ENCODE data around the gene ANKFN1.

Gene ANKFN1

DNA sequence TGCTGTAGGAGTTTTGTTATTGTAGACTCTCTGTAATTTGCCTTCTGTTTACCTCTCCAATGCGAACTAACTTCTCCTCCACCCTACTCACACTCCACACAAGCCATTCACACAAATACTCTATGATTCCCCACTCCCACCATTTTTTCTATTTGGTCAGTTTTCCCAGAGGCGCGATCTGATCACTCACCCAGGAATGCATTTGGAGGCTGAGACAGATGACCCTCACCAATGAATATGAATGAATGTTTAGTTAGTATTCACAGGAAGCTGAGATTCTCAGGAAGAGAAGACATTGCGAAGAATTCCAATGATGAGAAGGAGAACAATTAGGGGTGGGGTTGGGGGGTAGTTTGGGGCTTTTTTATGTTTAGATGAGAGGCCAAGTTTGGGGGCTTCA, 10.5 kb upstream of the ANKFN1 start:
- no peak for DNase-seq (ENCODE audit: low read depth)

DNA sequence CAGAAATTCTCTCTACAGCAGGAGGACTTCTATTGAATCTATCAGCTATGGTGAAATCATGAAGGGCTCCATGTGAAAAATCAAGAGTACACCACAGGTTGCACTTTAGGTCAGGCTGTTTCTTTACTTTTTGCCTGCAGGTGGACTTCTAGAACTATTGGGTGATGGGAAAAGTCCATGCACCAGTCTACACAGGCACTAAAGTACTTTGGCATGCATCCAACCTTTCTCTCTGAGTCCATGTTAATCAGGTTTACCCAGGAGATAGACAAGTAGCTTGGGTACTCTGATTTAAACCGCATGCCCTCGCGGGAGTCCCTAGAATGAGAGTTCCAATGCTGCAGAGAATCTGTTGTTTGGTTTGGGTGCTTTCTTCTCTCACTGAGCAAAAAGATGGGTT, 9.1 kb upstream of the ANKFN1 start:
- DNase-seq (ENCODE audit: low read depth), result no peak

DNA sequence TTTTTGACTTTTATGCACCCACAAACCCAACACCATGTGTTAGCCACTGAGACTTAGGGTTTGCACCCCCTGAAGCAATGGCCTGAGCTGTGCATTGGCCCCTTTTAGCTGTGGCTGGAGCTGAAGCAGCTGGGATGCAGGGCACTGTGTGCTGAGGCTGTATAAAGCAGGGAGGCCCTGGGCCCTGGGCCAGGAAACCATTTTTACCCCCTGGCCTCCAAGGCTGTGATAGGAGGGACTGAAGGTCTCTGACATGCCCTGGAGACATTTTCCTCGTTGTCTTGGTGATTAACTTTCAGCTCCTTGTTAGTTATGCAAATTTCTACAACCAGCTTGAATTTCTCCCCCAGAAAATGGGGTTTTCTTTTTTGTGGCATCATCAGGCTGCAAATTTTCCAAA, 6.7 kb upstream of the ANKFN1 start:
- DNase-seq (ENCODE audit: low read depth), result no peak

DNA sequence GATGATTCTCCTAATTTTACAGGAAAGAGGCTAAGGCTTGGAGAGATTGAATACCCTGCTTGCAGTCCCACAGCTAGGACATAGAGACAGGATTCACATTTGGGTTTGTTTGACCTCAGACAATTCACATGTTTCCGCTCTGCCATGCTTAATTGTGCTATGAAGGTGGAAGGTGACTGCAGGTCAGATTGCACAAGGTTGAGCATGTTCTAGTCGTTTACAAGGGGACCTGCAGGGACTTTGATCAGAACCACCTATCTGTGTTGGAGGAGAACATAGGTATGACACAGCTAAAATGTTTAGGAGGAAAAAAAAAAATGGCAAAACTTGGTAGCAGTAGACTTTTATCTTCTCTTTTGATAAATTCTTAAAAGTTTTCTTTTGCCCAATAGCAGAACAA, 4.9 kb upstream of the ANKFN1 start:
- DNase-seq (ENCODE audit: low read depth), result no peak

DNA sequence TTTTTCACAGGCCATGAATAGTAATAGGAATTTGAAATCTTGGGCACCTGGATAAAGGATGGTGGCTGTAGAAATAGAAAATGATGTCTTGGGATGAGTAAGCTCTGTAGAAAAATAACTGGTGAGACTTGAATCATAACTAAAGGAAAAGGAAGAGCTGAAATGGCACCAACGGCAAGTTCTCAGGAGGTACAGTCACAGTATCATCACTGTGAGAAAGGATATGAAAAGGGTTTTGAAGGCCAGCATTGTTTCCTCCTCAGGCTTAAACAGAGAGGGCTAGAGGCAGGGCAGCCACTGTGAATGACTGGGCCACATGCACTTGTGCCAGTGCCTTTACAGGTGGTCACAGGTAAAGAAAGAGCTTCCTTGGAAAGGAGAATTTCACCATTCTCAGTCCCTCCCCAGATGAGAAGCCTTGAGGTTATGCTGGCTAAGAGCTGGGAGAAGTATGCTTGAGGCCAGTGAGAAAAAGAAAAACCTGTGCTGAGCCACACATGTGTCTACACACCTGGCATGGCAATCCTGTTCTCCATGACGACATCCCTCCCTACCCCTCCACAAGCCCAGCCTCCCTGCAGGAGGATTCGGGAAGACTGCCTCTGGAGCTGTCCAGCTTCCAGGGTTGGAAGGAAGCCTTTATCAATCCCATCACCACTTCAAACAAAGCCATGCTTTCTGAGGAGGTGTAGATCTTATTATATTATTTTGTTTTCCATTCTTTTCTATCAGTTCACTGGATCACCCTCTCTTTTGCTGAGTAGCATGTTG, 3.8 kb upstream of the ANKFN1 start:
- DNase-seq (ENCODE audit: low read depth), result no peak

DNA sequence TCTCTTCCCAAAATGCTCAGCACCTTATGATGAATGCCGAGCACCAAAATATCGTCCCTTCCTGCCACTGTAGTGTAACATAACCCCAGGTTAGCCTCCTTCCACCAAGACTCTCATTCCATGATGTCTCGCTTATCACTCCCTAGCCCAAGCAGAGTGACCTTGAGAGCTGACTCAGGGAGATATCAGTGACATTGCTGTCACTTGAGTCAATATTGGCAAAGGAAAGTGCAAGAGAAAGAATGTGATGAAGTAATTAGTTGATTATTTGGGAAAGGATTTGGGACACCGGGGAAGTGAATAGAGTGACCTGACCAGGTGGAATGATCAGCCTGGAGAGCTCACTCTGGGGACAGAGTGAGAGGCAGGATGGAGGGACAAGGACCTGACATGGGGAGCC, 2.6 kb upstream of the ANKFN1 start:
- DNase-seq (ENCODE audit: low read depth), result no peak

DNA sequence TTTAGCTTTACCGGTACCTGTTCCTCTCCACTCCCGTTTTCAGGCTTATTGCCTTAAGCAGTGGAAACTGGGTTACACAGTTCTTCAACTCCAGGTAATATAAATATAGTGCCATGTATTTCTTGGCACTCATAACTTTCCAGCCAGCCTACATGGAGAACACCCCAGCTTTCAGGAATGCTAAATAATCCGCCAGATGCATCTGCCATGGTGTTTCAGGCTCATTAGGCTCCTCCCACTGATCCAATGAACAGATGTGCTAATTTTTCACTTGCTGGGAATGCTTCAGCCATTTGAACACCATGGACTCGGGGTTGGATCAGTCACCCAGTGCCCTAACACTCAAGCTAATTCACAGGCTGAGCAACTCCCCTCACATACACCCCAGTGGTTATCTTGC, 4.6 kb downstream of the ANKFN1 start:
- no peak for DNase-seq (ENCODE audit: low read depth)

DNA sequence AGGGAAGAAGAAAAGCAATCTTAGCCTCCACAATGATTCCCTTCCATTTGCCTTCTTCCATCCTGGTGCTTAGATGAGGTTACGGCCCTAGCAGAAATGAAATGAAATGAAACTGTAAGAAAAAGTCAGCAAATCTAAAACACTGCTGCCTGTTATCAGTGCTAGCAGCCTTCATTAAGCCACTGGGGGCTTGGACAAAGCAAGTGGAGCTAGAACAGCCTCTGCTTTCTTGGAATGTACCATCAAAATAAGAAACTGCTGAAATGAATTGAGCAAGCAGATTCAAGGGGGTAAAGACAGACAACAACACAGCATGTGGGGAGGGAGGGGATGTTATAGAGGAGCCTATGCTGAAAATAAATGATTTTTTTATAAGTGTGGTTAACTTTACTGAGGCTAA, 5.1 kb downstream of the ANKFN1 start:
- no peak for DNase-seq (ENCODE audit: low read depth)

DNA sequence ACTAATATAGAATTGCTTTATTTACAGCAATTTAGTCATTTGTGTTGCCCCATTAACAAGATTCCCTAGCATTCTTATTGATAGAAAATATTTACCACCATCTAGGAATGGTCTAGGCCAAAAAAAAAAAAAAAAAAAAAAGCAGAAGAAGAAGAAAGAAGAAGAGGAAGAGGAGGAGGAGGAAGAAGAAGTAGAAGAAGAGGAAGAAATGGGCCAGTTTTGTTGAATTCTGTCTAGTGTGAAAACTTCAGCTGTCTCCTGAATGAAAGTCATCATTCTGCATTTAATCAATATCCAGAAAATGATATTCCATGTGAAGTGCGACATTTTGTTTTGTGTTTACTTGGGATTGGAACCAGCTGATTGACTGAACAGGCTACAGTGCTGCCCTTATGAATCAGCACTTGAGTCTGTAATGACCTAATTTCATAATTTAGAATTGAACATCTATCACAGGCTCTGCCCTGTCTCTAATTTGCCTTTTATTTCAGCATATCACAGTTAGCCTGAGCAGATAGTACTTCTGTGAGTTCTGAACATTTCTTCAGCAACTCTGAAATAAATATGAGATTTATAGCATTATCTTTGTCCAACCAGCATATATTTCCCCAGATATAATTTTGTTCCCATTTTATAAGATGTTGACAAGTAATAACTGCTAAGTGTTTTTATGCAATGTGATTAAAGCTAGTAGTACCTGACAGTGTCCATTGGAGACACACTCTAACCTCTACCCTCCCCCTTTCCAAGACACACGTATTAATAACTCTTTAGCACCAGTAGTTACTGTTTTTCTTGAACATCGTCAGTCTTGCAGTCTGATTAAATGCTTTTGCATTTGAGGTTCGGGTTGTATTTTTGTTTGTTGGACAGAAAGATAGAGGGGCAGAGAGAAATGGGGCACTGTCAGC, 5.9 kb downstream of the ANKFN1 start:
- DNase-seq (ENCODE audit: low read depth), result no peak

DNA sequence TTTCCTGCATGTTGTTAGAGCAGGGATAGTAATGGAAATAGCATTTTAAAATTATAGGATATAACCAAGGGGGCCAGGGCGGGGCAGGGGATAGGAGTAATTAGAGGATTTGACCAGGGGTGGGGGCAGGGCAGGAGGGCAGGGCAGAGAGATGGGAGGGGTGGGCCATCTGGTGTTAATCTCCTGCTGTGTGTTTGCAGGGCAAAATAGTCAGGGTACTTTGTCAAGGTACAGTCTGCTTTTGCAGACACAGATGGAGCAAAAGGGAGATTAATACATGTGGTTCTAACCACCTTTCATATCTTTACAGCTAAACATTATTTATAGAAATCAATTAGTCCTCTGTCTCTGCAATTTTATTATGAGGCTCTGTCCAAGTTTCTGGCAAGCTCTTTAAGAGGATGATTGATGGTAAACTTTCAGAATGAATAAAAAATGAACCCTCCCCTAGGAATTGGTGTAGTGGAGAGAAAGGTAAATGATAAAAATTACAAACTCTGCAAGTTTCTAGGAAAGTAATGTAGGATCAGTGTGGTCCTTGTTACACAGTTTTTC, 6.6 kb downstream of the ANKFN1 start:
- no peak for DNase-seq (ENCODE audit: low read depth)

DNA sequence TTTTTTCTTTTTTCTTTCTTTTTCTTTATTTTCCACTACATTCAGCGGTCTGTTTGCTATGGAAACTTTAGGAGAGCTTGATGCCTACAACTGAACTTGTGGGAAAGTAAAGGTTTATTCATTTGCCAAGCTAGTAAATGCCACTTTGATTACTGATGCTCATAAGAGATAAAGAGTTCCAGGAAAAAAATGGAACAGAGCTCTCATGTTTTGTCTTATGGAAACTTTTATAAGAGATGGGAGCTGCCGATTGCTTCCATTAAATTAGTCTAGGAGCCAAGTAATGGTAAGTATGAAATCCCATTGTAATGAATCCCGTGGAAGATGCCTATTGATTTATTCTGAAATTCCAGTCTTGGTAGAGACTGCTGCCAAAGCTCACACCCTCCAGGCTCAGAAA, 7.1 kb downstream of the ANKFN1 start:
- no peak for DNase-seq (ENCODE audit: low read depth)

DNA sequence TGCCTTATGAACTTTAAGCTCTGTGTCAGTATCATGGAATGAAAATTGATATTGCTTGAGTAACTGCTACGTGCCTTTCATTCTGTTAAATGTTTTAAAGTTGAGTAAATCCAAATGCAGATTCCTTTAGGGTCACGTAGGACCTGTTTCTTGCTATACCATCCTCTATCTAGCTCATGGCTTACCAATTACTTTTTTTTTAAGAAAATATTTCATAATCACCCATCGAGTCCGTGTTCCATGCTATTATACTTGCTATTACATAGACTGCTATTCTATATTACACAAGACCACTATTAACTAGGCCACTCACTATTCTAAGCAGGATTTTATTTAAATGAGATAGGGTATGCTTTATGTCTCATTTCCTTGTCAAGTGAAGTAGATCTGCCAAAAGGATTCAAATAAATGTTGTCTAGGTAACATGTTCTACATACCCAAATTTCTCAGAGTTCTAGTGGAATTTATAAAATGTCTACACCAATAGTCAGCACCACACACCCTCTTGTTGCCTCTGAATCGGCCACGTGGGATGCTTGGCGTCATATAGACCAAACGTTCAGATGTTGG, 11.9 kb downstream of the ANKFN1 start:
- DNase-seq (ENCODE audit: low read depth), result no peak

DNA sequence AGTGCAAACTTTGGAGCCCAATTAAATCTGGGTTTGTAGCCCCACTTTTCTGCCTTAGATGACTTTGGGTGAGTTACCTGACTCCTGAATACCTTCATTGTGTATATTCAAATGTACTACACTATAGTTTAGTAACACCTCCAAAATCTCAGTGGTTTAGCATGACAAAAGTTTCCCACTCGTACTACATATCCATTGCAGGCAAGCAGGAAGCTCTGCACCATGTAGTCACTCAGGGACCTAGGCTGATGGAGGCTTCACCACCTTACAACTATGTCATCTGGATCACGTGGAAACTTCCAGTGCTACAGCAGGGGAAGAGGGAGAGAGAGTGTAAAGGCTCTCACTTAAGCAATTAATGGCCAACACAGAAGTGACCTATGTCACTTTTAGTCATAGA, 14.2 kb downstream of the ANKFN1 start:
- no peak for DNase-seq (ENCODE audit: low read depth)

DNA sequence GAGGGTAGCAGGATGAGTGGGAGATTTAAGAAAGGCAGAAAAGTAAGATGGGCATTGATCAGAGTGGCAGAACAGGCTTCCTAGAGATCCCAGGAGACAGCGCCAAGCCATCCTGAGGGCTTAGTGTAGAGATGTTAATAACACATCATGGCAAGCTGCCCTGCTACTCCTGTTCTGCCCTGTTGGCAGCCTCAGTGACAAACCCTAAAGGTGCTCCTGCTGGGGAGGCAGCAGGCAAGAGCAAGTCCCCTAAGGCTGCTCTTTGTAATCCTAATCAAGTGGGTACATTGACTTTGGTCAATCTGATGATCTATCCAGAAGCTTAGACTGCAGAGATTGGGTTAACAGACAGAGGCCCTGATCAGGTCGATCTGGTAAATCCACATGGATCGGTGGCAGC, 16.3 kb downstream of the ANKFN1 start:
- DNase-seq (ENCODE audit: low read depth), result no peak

DNA sequence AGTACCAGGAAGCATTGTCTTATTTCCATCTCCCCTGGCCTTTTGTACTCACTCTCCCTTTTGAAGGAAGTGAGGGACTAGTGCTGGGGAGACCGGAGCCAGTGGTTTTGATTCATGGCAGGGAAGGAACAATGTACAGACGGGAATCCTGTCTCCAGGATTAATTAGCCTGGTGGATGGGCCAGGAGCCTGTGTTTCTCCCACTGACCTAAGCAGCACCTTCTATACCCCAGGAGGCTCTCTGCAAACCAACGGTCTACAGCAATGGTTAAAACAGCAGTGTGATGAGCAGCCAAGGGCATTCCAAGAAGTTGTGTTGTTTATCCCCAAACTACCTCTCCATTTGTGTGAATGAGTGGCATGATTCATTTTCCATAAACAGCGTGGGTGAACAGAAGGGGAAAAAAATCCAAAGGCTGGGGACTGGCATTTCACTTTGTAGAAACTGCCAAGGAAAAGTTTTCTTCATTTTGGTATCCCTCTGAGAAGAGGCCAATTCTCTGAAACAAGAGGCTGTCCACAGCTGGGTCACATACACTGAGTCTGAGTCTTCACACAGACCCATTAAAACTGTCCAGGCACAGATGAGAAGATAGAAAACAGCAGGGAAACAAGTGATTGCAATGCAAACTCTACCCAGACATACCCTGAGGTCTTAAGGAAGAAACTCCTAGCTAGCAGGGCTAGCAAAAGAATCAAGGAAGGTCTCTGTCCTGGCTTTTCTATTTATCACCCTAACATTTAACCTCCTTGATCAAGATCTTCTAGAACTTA, 18.1 kb downstream of the ANKFN1 start:
- no peak for DNase-seq (ENCODE audit: low read depth)

DNA sequence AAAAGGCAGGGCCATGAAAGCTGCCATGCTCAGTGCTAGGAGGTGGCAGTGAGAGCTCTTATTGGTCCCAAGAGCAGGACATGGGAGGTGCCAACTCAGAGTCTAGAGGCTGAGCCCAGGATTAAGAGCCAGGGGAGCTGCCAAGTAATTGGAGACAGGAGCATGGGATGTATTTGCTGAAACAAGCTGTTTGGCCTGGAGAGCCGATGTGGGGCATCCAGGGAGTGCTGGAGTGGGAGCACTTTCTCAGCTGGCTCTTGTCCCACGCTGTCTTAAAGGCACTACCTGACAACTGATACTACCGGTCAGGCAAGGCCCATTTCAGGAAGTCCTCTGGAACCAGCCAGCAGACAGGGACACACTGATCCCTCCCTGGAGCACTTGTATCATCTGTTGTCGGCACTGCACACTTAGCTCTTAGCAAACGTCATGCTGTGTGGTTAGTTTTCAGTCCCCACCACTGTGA, 19.3 kb downstream of the ANKFN1 start:
- no peak for DNase-seq (ENCODE audit: low read depth)

DNA sequence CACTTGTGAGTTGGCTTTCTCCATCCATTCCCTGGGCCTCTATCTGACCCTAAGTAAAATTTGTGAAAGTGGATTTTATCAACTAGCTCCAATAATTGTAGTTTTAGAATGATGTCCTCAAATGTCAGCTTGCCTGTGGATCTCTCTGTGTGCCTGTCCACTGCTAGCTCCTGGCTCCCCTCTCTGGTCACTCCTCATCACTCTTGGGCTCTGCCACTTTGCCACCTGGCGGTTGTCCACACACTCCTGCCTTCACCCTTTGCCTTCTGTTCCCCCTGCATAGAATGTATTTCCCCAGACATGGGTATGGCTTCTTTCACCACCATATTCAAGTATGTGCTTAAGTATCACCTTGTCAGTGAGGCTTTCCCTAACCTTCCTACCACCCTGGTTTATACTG, 19.8 kb downstream of the ANKFN1 start:
- DNase-seq (ENCODE audit: low read depth), result no peak

DNA sequence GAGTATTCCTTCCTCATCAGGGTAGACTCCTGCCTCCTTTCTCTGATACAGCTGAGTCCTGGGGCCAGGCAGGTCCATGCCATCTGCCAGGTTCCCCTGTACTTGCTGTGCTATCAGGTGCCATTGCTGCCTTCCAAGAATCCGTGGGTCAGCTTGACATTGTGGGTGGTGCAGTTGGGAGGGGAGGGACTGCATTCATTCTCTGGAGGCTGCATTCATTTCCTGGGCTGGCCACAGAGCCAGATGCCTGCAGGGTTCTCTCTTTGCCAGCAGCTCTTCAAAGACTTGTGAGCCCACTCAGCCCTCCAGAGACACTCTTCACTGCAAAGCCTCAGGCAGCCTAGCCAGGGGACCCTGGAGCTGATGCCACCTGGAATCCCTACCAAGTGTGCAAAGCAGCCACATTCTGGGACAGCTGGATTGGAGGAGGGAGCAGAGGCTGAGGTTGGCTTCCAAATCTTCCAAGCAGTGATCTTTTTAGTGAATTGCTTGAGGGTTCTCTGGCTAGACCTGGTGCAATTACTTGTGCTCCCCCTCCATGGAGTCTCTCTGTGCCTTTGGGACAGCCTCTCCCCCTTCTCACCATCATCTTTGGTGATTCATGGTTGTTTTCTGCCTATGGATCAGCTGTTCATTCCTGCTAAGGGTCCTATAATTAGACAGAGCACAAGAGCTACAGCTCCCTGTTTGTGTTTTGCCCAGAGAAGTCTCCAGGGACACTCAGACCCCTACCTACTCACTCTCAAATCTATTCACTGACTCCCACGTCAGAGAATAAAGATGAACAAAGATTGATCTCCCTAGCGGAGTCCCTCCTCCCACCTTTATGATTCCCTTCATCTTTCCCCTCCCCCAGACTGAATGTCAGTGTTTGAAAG, 20.9 kb downstream of the ANKFN1 start:
- DNase-seq (ENCODE audit: low read depth), result no peak

DNA sequence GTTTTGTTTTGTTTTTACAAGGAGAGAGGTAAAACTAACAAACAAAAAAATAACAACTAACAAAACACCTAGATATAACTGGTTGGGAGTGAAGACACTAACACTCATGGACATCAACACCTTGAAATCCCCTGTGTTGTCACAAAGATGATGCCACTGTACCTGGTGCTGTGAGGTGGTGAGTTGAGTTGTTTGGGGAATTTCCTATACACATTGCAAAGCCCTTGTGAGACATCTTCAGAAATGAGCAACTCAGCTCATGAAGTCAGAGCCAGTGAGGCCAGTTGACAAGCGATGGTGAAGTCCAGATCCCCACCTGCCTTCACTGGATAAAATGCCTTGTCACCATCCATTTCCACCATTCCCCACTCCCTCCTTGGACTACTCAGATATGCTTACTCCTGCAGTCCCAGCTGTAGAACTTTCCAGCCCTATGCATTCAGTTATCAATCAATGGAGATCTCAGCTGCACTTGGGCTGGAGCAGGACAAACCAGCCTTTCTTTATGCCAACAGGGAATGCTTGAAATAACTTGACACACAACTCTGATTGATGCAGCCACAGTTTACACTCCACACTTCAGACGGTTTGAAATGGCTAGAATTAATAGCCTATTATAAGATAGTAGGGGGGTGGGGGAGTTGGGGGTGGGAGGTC, 22.2 kb downstream of the ANKFN1 start:
- DNase-seq (ENCODE audit: low read depth), result no peak

DNA sequence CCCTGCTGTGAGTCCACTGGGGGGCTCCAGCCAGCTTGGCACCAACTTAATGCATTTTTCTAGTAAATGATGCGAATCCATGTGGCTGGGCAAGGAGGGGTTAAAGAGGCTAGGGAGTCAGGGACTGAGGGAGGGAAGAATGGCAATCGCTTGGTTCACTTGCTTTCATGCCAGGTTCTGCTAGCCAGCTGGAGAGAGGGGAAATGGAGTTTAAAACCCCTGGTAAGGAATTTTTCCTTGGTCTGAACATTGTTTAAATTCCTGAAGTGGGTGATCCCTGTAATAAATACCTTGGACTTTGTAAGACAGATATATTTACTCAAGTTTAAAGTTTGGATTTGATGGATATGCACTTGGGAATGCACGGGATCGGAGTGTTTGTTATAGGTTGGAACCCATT, 22.8 kb downstream of the ANKFN1 start:
- DNase-seq (ENCODE audit: low read depth), result no peak
